GM23338 (cell line): Measurements from ENCODE around the gene SNTG2. TPM values are rescaled to one million over a fixed set of nuclear protein-coding genes. Genes with fewer than 3 reads are reported as not detected.
A peak's percentile ranks its signal among the peaks of the same experiment; 100 is the strongest.

Source experiments
- ATAC-seq: fragments of 200-7000 bp; cut with Tn5 transposase; 3 replicates; pipeline ENCODE4 v1.9.1; 2020
- DNase-seq: peaks from one replicate; pipeline ENCODE4 v3.0.0-alpha.2; 2015; ENCODE audit warnings: low spot score
- H2AFZ ChIP-seq: fragments of 200-600 bp; sonication (generic); 2 replicates; pipeline ENCODE4 v1.8.0; 2016; ENCODE audit warnings: antibody characterized with exemption, mild to moderate bottlenecking, moderate library complexity
- H3F3A ChIP-seq: fragments of 200-600 bp; sonication (generic); replicated peaks from 2 replicates; pipeline ENCODE4 v1.8.0; 2017; ENCODE audit warnings: antibody characterized with exemption, mixed run types, low read depth
- H3K27ac ChIP-seq: fragments of 200-600 bp; sonication (generic); 2 replicates; pipeline ENCODE4 v1.6.1; 2016; ENCODE audit warnings: low read depth
- H3K27me3 ChIP-seq: fragments of 200-600 bp; sonication (generic); 2 replicates; pipeline ENCODE4 v1.8.0; 2016; ENCODE audit warnings: mild to moderate bottlenecking, mixed run types, moderate library complexity; ENCODE audit not compliant: insufficient read depth
- H3K36me3 ChIP-seq: fragments of 200-600 bp; sonication (generic); 2 replicates; pipeline ENCODE4 v1.8.0; 2016; ENCODE audit warnings: mild to moderate bottlenecking; ENCODE audit not compliant: insufficient read depth
- H3K4me1 ChIP-seq: fragments of 200-600 bp; sonication (generic); 2 replicates; pipeline ENCODE4 v1.8.0; 2016; ENCODE audit warnings: mild to moderate bottlenecking, moderate library complexity; ENCODE audit not compliant: insufficient read depth
- H3K4me2 ChIP-seq: fragments of 200-600 bp; sonication (generic); 2 replicates; pipeline ENCODE4 v1.7.1; 2017; ENCODE audit warnings: mixed run types
- H3K4me3 ChIP-seq: fragments of 200-600 bp; sonication (generic); 2 replicates; pipeline ENCODE4 v1.6.1; 2016; ENCODE audit warnings: mixed run types
- H3K79me2 ChIP-seq: fragments of 200-600 bp; sonication (generic); replicated peaks from 2 replicates; pipeline ENCODE4 v1.8.0; 2017; ENCODE audit warnings: mild to moderate bottlenecking; ENCODE audit not compliant: insufficient read depth
- H3K9me2 ChIP-seq: fragments of 200-600 bp; sonication (generic); 2 replicates; pipeline ENCODE4 v1.8.0; 2017; ENCODE audit not compliant: insufficient read depth
- H4K20me1 ChIP-seq: fragments of 200-600 bp; sonication (generic); replicated peaks from 2 replicates; pipeline ENCODE4 v1.8.0; 2017; ENCODE audit warnings: mild to moderate bottlenecking; ENCODE audit not compliant: insufficient read depth
- H3K27ac Mint-ChIP-seq: 2 replicates; pipeline ENCODE4 v1.8.0; 2020; ENCODE audit warnings: inconsistent platforms, mild to moderate bottlenecking, moderate library complexity, mixed read lengths
- H3K27me3 Mint-ChIP-seq: 3 replicates; pipeline ENCODE4 v1.8.0; 2022; ENCODE audit warnings: low read depth, mild to moderate bottlenecking, moderate library complexity, mixed read lengths, inconsistent platforms; ENCODE audit not compliant: insufficient read depth, poor library complexity
- H3K36me3 Mint-ChIP-seq: 3 replicates; pipeline ENCODE4 v1.8.0; 2021; ENCODE audit warnings: low read depth, mild to moderate bottlenecking, inconsistent platforms, moderate library complexity, mixed read lengths
- H3K4me1 Mint-ChIP-seq: 3 replicates; pipeline ENCODE4 v1.8.0; 2020; ENCODE audit warnings: mild to moderate bottlenecking, inconsistent platforms, mixed read lengths
- H3K4me3 Mint-ChIP-seq: 3 replicates; pipeline ENCODE4 v1.8.0; 2021; ENCODE audit warnings: moderate library complexity, mild to moderate bottlenecking, inconsistent platforms, mixed read lengths
- H3K9me3 Mint-ChIP-seq: 3 replicates; pipeline ENCODE4 v1.8.0; 2020; ENCODE audit warnings: moderate library complexity, mild to moderate bottlenecking, inconsistent platforms, mixed read lengths
- CREB1 ChIP-seq: fragments of 250-450 bp; sonication (Bioruptor Pico); IDR thresholded peaks from 2 replicates; pipeline ENCODE4 v1.5.0; 2020; ENCODE audit warnings: low read depth, mild to moderate bottlenecking, moderate library complexity
- EZH2 ChIP-seq: fragments of 200-600 bp; sonication (generic); IDR thresholded peaks from one replicate; pipeline ENCODE4 v1.8.0; 2017; ENCODE audit warnings: antibody characterized with exemption, mild to moderate bottlenecking, low read depth; ENCODE audit not compliant: unreplicated experiment
- EZH2phosphoT487 ChIP-seq: fragments of 200-600 bp; sonication (generic); IDR thresholded peaks from one replicate; pipeline ENCODE4 v1.8.1; 2018; ENCODE audit warnings: antibody characterized with exemption; ENCODE audit not compliant: unreplicated experiment
- JUNB ChIP-seq: IDR thresholded peaks from one replicate; pipeline ENCODE4 v1.6.1; 2016; ENCODE audit warnings: antibody characterized with exemption; ENCODE audit not compliant: unreplicated experiment
- NANOG ChIP-seq: IDR thresholded peaks from 2 replicates; pipeline ENCODE4 v1.6.1; 2016; ENCODE audit warnings: antibody characterized with exemption, borderline replicate concordance
- POLR2AphosphoS5 ChIP-seq: IDR thresholded peaks from 2 replicates; pipeline ENCODE4 v1.6.1; 2016; ENCODE audit warnings: antibody characterized with exemption, low read depth
- STAT1 ChIP-seq: IDR thresholded peaks from one replicate; pipeline ENCODE4 v1.6.1; 2016; ENCODE audit warnings: antibody characterized with exemption; ENCODE audit not compliant: unreplicated experiment
- ZNF114 ChIP-seq: fragments of 250-450 bp; sonication (Bioruptor Pico); IDR thresholded peaks from 2 replicates; pipeline ENCODE4 v1.5.0; 2020; ENCODE audit warnings: mild to moderate bottlenecking, moderate library complexity
- ZNF331 ChIP-seq: fragments of 250-450 bp; sonication (Bioruptor Pico); IDR thresholded peaks from 2 replicates; pipeline ENCODE4 v1.5.0; 2020; ENCODE audit warnings: low read depth, mild to moderate bottlenecking, moderate library complexity
- polyA plus RNA-seq: library from polyadenylated mRNA; unstranded; fragments of >200 nt; fragmentation: Nextera tagmentation; extraction: Ambion mirVana; gene quantifications from 2 replicates; pipeline ENCODE4 v1.2.1, GENCODE V29; 2016
- total RNA-seq: library from RNA; depleted of rRNA; stranded (reverse); fragments of >200 nt; shearing (Covaris generic); gene quantifications from 2 replicates; pipeline ENCODE4 v1.2.3, GENCODE V29; 2014
- TF ChIP-seq, protein P1 (sequence below): IDR thresholded peaks from one replicate; pipeline ENCODE4 v1.6.1; 2018; ENCODE audit warnings: antibody characterized with exemption; ENCODE audit not compliant: unreplicated experiment
- TF ChIP-seq, protein P2 (sequence below): IDR thresholded peaks from 2 replicates; pipeline ENCODE4 v1.6.1; 2016; ENCODE audit warnings: antibody characterized with exemption
- TF ChIP-seq, protein P3 (sequence below), 2 experiments: fragments of 200-600 bp in 1 of 2; sonication (generic) in 1 of 2; conservative IDR thresholded peaks; 2 replicates each; pipeline versions ENCODE4 v1.5.1 to v1.6.1; 2016 to 2017; ENCODE audit warnings: antibody characterized with exemption in 2 of 2, low read depth in 2 of 2, mild to moderate bottlenecking in 2 of 2, moderate library complexity in 1 of 2
- TF ChIP-seq, protein P4 (sequence below): fragments of 250-450 bp; sonication (Bioruptor Pico); IDR thresholded peaks from 2 replicates; pipeline ENCODE4 v1.5.0; 2020; ENCODE audit warnings: mild to moderate bottlenecking, moderate library complexity

Gene SNTG2
- total and polyA plus RNA-seq, 2 experiments from 2014 or later: 27.5 to 60.4 TPM

DNA sequence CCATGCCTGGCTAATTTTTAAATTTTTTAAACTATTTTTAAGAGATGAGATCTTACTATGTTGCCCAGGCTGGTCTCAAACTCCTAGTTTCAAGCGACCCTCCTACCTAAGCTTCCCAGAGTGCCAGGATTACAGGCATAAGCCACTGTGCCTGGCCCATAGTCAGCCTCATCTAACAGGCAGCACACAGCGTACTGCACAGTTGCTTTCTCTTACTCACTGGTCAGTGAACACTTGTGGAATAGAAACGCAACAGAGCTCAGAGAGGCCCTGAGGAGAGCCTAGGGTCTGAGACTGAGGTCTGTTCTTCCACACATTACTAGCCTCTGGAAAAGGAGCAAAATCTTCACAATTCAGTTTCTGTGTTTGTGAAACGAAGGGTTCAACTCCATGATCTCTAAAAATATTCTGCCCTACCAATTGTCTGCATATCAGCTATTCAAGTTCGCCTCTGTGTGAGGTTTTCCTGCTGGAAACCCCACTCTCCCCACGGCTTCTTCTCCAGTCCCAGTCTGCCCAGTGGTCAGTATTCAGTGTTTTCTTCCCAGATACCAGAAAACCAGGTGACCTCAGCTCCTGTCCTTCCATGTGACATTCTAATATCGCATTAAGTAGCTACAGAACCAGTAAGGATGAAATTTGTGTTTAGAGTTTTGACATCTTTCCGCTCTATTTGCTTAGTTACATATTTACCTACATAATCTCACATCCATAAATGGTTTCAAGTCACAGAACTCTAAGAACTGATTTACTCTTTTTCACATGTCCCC lies 26.6 kb upstream of the SNTG2 start:
- peaks cover 24% of the 10 kb centered on the region for H3K27me3 Mint-ChIP-seq
- peaks cover 15% of the 10 kb centered on the region for H3F3A ChIP-seq
- TF ChIP-seq, protein P1, sequence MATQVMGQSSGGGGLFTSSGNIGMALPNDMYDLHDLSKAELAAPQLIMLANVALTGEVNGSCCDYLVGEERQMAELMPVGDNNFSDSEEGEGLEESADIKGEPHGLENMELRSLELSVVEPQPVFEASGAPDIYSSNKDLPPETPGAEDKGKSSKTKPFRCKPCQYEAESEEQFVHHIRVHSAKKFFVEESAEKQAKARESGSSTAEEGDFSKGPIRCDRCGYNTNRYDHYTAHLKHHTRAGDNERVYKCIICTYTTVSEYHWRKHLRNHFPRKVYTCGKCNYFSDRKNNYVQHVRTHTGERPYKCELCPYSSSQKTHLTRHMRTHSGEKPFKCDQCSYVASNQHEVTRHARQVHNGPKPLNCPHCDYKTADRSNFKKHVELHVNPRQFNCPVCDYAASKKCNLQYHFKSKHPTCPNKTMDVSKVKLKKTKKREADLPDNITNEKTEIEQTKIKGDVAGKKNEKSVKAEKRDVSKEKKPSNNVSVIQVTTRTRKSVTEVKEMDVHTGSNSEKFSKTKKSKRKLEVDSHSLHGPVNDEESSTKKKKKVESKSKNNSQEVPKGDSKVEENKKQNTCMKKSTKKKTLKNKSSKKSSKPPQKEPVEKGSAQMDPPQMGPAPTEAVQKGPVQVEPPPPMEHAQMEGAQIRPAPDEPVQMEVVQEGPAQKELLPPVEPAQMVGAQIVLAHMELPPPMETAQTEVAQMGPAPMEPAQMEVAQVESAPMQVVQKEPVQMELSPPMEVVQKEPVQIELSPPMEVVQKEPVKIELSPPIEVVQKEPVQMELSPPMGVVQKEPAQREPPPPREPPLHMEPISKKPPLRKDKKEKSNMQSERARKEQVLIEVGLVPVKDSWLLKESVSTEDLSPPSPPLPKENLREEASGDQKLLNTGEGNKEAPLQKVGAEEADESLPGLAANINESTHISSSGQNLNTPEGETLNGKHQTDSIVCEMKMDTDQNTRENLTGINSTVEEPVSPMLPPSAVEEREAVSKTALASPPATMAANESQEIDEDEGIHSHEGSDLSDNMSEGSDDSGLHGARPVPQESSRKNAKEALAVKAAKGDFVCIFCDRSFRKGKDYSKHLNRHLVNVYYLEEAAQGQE: no peak
- TF ChIP-seq, protein P2, sequence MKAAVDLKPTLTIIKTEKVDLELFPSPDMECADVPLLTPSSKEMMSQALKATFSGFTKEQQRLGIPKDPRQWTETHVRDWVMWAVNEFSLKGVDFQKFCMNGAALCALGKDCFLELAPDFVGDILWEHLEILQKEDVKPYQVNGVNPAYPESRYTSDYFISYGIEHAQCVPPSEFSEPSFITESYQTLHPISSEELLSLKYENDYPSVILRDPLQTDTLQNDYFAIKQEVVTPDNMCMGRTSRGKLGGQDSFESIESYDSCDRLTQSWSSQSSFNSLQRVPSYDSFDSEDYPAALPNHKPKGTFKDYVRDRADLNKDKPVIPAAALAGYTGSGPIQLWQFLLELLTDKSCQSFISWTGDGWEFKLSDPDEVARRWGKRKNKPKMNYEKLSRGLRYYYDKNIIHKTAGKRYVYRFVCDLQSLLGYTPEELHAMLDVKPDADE: no peak
- no peak for TF ChIP-seq CREB1
- no peak for TF ChIP-seq STAT1
- TF ChIP-seq EZH2: no peak
- no peak for TF ChIP-seq JUNB
- TF ChIP-seq NANOG: no peak
- TF ChIP-seq EZH2phosphoT487: no peak
- no peak for TF ChIP-seq ZNF114 (CRISPR knock-in tag)
- TF ChIP-seq POLR2AphosphoS5: no peak
- TF ChIP-seq, protein P3, sequence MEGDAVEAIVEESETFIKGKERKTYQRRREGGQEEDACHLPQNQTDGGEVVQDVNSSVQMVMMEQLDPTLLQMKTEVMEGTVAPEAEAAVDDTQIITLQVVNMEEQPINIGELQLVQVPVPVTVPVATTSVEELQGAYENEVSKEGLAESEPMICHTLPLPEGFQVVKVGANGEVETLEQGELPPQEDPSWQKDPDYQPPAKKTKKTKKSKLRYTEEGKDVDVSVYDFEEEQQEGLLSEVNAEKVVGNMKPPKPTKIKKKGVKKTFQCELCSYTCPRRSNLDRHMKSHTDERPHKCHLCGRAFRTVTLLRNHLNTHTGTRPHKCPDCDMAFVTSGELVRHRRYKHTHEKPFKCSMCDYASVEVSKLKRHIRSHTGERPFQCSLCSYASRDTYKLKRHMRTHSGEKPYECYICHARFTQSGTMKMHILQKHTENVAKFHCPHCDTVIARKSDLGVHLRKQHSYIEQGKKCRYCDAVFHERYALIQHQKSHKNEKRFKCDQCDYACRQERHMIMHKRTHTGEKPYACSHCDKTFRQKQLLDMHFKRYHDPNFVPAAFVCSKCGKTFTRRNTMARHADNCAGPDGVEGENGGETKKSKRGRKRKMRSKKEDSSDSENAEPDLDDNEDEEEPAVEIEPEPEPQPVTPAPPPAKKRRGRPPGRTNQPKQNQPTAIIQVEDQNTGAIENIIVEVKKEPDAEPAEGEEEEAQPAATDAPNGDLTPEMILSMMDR (conservative IDR thresholded peaks at IDR 0.05; ENCODE audit: low read depth in 2 of 2): no peak
- TF ChIP-seq ZNF331 (CRISPR knock-in tag): no peak
- TF ChIP-seq, protein P4, sequence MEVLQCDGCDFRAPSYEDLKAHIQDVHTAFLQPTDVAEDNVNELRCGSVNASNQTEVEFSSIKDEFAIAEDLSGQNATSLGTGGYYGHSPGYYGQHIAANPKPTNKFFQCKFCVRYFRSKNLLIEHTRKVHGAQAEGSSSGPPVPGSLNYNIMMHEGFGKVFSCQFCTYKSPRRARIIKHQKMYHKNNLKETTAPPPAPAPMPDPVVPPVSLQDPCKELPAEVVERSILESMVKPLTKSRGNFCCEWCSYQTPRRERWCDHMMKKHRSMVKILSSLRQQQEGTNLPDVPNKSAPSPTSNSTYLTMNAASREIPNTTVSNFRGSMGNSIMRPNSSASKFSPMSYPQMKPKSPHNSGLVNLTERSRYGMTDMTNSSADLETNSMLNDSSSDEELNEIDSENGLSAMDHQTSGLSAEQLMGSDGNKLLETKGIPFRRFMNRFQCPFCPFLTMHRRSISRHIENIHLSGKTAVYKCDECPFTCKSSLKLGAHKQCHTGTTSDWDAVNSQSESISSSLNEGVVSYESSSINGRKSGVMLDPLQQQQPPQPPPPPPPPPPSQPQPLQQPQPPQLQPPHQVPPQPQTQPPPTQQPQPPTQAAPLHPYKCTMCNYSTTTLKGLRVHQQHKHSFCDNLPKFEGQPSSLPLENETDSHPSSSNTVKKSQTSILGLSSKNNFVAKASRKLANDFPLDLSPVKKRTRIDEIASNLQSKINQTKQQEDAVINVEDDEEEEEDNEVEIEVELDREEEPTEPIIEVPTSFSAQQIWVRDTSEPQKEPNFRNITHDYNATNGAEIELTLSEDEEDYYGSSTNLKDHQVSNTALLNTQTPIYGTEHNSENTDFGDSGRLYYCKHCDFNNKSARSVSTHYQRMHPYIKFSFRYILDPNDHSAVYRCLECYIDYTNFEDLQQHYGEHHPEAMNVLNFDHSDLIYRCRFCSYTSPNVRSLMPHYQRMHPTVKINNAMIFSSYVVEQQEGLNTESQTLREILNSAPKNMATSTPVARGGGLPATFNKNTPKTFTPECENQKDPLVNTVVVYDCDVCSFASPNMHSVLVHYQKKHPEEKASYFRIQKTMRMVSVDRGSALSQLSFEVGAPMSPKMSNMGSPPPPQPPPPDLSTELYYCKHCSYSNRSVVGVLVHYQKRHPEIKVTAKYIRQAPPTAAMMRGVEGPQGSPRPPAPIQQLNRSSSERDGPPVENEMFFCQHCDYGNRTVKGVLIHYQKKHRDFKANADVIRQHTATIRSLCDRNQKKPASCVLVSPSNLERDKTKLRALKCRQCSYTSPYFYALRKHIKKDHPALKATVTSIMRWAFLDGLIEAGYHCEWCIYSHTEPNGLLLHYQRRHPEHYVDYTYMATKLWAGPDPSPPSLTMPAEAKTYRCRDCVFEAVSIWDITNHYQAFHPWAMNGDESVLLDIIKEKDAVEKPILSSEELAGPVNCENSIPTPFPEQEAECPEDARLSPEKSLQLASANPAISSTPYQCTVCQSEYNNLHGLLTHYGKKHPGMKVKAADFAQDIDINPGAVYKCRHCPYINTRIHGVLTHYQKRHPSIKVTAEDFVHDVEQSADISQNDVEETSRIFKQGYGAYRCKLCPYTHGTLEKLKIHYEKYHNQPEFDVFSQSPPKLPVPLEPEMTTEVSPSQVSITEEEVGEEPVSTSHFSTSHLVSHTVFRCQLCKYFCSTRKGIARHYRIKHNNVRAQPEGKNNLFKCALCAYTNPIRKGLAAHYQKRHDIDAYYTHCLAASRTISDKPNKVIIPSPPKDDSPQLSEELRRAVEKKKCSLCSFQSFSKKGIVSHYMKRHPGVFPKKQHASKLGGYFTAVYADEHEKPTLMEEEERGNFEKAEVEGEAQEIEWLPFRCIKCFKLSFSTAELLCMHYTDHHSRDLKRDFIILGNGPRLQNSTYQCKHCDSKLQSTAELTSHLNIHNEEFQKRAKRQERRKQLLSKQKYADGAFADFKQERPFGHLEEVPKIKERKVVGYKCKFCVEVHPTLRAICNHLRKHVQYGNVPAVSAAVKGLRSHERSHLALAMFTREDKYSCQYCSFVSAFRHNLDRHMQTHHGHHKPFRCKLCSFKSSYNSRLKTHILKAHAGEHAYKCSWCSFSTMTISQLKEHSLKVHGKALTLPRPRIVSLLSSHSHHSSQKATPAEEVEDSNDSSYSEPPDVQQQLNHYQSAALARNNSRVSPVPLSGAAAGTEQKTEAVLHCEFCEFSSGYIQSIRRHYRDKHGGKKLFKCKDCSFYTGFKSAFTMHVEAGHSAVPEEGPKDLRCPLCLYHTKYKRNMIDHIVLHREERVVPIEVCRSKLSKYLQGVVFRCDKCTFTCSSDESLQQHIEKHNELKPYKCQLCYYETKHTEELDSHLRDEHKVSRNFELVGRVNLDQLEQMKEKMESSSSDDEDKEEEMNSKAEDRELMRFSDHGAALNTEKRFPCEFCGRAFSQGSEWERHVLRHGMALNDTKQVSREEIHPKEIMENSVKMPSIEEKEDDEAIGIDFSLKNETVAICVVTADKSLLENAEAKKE (CRISPR knock-in tag): no peak
- H3K36me3 Mint-ChIP-seq: peaks cover 17% of the 10 kb centered on the region
- H3K4me2 ChIP-seq: peak overlapping the region; percentile 4
- no peak overlapping the region; the same call in 2 of the 3 replicates for H3K4me3 Mint-ChIP-seq
- H3K9me2 ChIP-seq: 0 out of 2 replicates have a peak, but pooled peaks cover 4% of the 10 kb centered on the region
- peaks cover 33% of the 10 kb centered on the region for H3K4me1 Mint-ChIP-seq
- 0 out of 2 replicates have a peak overlapping the region, but pooled peaks have one; percentile 2 for H2AFZ ChIP-seq
- peaks cover 18% of the 10 kb centered on the region for H3K9me3 Mint-ChIP-seq
- no peak for DNase-seq
- H3K27ac ChIP-seq: peak overlapping the region; percentile 11; the same call in 1 of the 2 replicates
- H3K27ac Mint-ChIP-seq: peak overlapping the region; percentile 16; the same call in 1 of the 2 replicates
- H3K36me3 ChIP-seq: no peaks in the 10 kb centered on the region
- 0 out of 2 replicates have a peak, but pooled peaks cover 8% of the 10 kb centered on the region for H3K27me3 ChIP-seq
- peaks cover 29% of the 10 kb centered on the region for H3K4me1 ChIP-seq
- no peak for ATAC-seq
- no peaks in the 10 kb centered on the region for H3K79me2 ChIP-seq
- no peaks in the 10 kb centered on the region for H4K20me1 ChIP-seq
- H3K4me3 ChIP-seq: no peak overlapping the region
